Measurements from ENCODE around the gene TBC1D16.
"Not testable (repeated sequence)": the region's sequence is repeated elsewhere in the genome, so short reads cannot be mapped to it uniquely, and the experiment has no call there.

Gene TBC1D16

DNA sequence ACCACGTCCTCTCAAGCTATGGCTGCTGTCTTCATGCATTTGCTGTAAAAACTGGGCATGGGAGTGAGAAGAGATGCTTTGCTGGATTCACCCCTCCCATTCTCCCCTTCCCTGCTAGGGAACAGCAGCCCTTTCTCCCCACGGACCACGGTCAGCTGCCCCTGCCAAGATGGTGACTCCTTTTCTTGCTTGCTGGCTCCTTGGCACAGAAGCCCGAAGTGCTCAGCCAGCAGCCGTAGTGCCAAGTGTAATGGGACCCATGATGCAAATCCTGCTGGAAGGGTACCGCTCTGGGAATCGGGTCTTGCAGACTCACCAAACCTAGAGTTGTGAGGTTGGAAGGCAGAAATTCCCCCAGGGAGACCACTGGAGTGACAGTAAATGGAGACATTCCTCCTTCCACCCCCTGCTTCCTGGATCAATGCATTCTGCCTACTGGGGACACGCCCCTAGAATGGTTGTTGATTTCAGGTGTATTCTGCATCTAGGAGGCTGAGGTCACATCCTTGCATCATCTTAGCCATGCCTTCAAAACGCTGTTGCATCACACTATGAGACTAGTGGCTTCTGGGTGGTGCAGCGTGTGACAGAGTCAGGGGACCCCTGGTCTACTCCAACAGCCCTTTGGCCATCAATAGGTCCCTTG lies 133.4 kb downstream of the TBC1D16 start:
- Histone ChIP-seq H3K4me1 (ENCODE audit: insufficient read depth, low read length) (peaks cover 7% of the 10 kb centered on the region; the same call in 1 of the 2 replicates), H3K36me3 (ENCODE audit: insufficient read depth, low read length) (no peaks in the 10 kb centered on the region), H3K9me3 (ENCODE audit: control insufficient read depth, insufficient read depth, low read length) (peaks cover 5% of the 10 kb centered on the region; the same call in 1 of the 2 replicates), H3K9ac (ENCODE audit: low read depth, low read length) (no peak overlapping the region)

- Histone ChIP-seq H3K36me3 (ENCODE audit: insufficient read depth, low read length) (no peaks in the 10 kb centered on the region), H3K9ac (ENCODE audit: low read depth, low read length) (no peak overlapping the region), H3K9me3 (ENCODE audit: control insufficient read depth, insufficient read depth, low read length) (peaks cover 5% of the 10 kb centered on the region; the same call in 1 of the 2 replicates), H3K4me1 (ENCODE audit: insufficient read depth, low read length) (peaks cover 7% of the 10 kb centered on the region; the same call in 1 of the 2 replicates)
Measured at GRCh38 chr17:79901131-79901530, 134.5 kb downstream of the TBC1D16 start.

- Histone ChIP-seq H3K4me1 (ENCODE audit: insufficient read depth, low read length) (peaks cover 7% of the 10 kb centered on the region; the same call in 1 of the 2 replicates), H3K9ac (ENCODE audit: low read depth, low read length) (no peak overlapping the region), H3K9me3 (ENCODE audit: control insufficient read depth, insufficient read depth, low read length) (peaks cover 5% of the 10 kb centered on the region; the same call in 1 of the 2 replicates), H3K36me3 (ENCODE audit: insufficient read depth, low read length) (no peaks in the 10 kb centered on the region)
Measured at GRCh38 chr17:79899584-79899983, 136.1 kb downstream of the TBC1D16 start.

- Histone ChIP-seq H3K4me1 (ENCODE audit: insufficient read depth, low read length) (peaks cover 4% of the 10 kb centered on the region; the same call in 1 of the 2 replicates), H3K9ac (ENCODE audit: low read depth, low read length) (no peak overlapping the region), H3K9me3 (ENCODE audit: control insufficient read depth, insufficient read depth, low read length) (peaks cover 5% of the 10 kb centered on the region; the same call in 1 of the 2 replicates), H3K36me3 (ENCODE audit: insufficient read depth, low read length) (no peaks in the 10 kb centered on the region)
Measured at GRCh38 chr17:79897243-79898063, 138.2 kb downstream of the TBC1D16 start.

GRCh38 chr17:79893457-79893856 lies 142.2 kb downstream of the TBC1D16 start:
- not testable (repeated sequence) for H3K9me3 ChIP-seq (ENCODE audit: control insufficient read depth, insufficient read depth, low read length); H3K9ac ChIP-seq (ENCODE audit: low read depth, low read length); H3K36me3 ChIP-seq (ENCODE audit: insufficient read depth, low read length); H3K4me1 ChIP-seq (ENCODE audit: insufficient read depth, low read length)

DNA sequence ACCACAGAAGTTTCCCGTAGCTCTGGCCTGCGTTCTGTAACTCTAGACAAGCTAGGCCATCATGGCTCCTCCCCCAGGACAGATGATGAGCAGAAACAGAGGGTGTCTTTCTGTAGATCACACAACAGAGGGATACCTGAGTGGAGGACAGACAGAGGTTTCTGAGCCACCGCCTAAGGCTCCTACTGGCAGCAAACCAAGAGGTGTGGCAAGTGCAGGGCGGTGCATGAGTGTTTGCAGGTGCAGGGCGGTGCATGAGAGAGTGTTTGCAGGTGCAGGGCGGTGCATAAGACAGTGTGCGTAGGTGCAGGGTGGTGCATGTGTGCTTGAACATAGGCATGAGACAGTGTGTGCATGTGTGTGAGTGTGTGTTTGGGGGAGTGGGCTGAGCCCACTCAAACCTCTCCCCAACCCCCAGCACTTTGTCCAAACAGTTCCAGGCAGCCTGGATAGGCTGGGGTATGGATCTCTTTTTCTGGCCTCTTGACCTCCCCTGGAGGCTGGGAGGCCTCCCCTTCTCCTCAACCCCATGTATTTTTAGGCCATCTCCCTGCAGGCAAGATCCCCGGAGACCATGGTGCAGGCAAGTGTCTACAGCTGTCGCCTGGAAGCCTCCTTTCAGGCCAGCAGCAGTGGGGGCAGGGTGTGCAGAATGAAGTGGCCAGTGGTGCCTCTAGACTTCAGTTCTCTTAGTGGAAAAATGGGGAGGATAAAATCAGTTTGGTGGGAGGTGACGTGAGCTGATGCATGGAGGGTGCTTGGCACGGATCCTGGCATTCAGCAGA lies 143.0 kb downstream of the TBC1D16 start:
- no peaks in the 10 kb centered on the region for H3K9me3 ChIP-seq (ENCODE audit: control insufficient read depth, insufficient read depth, low read length)
- H3K4me1 ChIP-seq (ENCODE audit: insufficient read depth, low read length), result no peaks in the 10 kb centered on the region
- H3K36me3 ChIP-seq (ENCODE audit: insufficient read depth, low read length), result no peaks in the 10 kb centered on the region
- no peak overlapping the region for H3K9ac ChIP-seq (ENCODE audit: low read depth, low read length)

DNA sequence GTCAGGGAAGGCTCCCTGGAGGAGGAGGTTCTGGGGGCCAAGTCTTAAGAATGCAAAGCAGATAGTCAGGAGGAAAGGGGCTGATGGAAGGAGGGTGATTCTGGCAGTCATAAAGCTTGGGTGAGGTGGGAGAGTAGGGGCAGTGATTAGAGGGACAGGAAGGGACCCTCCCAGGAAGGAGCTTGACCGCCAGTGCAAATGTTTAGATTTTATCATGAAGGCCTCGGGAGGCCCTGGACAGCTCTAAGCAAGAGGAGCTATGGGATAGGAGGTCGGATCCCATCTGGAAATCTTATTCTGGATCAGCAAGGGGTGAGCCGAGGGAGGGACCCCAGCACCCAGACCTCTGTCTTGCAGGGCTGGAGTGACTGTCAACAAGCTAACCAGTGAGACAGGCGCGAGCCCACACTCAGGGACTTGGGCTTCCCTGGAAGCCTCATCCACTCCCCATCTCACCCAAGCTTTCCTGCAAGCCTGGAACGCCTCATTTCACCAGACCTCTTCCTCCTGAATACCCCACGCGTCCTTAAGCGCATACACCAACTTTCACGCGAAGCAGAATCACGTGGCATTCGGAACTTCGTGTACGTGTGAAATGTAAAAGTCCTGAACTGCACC lies 144.4 kb downstream of the TBC1D16 start:
- H3K4me1 ChIP-seq (ENCODE audit: insufficient read depth, low read length), result no peaks in the 10 kb centered on the region
- no peaks in the 10 kb centered on the region for H3K9me3 ChIP-seq (ENCODE audit: control insufficient read depth, insufficient read depth, low read length)
- no peak overlapping the region for H3K9ac ChIP-seq (ENCODE audit: low read depth, low read length)
- no peaks in the 10 kb centered on the region for H3K36me3 ChIP-seq (ENCODE audit: insufficient read depth, low read length)

DNA sequence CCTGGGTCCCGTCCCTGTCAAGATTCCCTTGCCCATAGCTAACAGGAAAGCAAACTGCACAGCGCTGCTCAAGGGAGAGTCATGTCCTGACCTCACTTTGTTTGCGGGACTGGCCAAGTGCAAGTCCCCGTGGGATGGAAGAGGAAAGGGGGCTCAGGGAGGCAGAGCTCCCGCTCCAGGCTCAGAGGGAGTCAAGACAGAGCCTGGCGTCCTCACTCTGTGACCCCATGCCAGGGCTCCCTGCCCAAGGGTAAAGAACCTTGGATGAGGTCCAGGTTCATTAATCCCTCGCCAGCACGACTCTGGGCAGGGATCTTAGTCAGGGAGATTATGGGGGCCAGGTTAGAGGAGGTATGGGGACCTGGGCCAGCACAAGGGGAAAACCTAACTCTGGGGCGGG lies 145.0 kb downstream of the TBC1D16 start:
- no peaks in the 10 kb centered on the region for H3K4me1 ChIP-seq (ENCODE audit: insufficient read depth, low read length)

DNA sequence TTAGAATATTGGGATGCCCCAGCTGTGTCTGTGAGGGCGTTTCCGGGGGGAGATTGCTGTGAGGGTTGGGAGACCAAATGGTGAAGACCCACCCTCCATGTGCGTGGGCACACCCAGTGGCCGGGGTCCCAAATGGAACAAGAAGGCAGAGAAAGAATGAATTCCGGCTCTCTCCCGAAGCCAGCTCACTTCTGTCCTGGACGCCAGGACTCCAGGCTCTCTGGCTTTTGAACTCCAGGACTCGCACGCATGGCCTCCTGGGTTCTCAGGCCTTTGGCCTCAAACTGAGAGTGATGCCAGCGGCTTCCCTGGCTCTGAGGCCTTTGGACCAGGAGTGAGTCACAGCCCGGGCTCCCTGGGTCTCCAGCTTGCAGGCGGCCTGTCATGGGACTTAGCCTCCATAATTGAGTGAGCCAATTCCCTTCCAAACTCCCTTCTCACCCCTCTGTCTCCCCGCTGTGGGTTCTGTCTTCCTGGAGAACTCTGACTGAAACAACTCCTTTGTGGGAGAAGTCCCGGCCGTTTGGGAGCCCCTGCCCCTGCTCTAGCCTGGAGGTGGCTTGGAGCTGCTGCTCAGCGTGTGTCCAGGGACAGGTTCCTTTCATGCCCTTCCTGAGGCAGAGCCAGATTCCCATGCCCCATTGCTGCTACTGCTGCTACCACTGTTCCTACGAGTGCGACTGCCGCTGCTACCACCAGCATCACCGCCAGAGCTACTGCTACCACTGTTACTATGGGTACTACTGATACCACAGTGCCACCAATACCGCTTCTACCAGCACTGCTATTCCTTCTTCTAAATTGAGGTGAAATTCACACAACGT lies 146.6 kb downstream of the TBC1D16 start:
- no peak overlapping the region for H3K9ac ChIP-seq (ENCODE audit: low read depth, low read length)
- H3K36me3 ChIP-seq (ENCODE audit: insufficient read depth, low read length), result no peaks in the 10 kb centered on the region
- H3K4me1 ChIP-seq (ENCODE audit: insufficient read depth, low read length), result no peaks in the 10 kb centered on the region
- H3K9me3 ChIP-seq (ENCODE audit: control insufficient read depth, insufficient read depth, low read length), result no peaks in the 10 kb centered on the region

More for the DNA sequence above, 145.0 kb downstream of the TBC1D16 start:
- no peaks in the 10 kb centered on the region for H3K9me3 ChIP-seq (ENCODE audit: control insufficient read depth, insufficient read depth, low read length)
- H3K9ac ChIP-seq (ENCODE audit: low read depth, low read length), result no peak overlapping the region
- H3K36me3 ChIP-seq (ENCODE audit: insufficient read depth, low read length), result no peaks in the 10 kb centered on the region

- Histone ChIP-seq H3K9ac (ENCODE audit: low read depth, low read length) (no peak overlapping the region), H3K36me3 (ENCODE audit: insufficient read depth, low read length) (no peaks in the 10 kb centered on the region), H3K4me1 (ENCODE audit: insufficient read depth, low read length) (no peaks in the 10 kb centered on the region), H3K9me3 (ENCODE audit: control insufficient read depth, insufficient read depth, low read length) (no peaks in the 10 kb centered on the region)
Measured at GRCh38 chr17:79888009-79888540, 147.6 kb downstream of the TBC1D16 start.

- no peaks in the 10 kb centered on the region for H3K4me1 ChIP-seq (ENCODE audit: insufficient read depth, low read length)
- no peaks in the 10 kb centered on the region for H3K9me3 ChIP-seq (ENCODE audit: control insufficient read depth, insufficient read depth, low read length)
- H3K36me3 ChIP-seq (ENCODE audit: insufficient read depth, low read length), result no peaks in the 10 kb centered on the region
- no peak overlapping the region for H3K9ac ChIP-seq (ENCODE audit: low read depth, low read length)
Measured at GRCh38 chr17:79887451-79887991, 148.2 kb downstream of the TBC1D16 start.

DNA sequence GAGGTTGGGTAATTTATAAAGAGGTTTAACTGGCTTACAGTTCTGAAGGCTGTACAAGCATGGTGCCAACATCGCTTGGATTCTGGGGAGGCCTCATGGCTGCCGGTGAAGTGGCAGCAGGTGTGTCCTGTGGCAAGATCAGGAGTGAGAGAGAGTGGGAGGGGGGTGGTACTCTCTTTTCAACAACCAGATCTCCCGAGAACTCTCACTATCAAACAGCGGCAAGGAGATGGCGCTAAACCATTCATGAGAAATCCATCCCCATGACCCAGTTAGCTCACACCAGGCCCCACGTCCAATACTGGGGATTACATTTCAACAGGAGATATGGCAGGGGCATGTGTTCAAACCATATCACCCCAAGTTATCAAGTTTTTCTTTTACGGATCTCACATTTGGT lies 152.5 kb downstream of the TBC1D16 start:
- no peaks in the 10 kb centered on the region for H3K9me3 ChIP-seq (ENCODE audit: control insufficient read depth, insufficient read depth, low read length)
- no peaks in the 10 kb centered on the region for H3K36me3 ChIP-seq (ENCODE audit: insufficient read depth, low read length)
- no peaks in the 10 kb centered on the region for H3K4me1 ChIP-seq (ENCODE audit: insufficient read depth, low read length)
- H3K9ac ChIP-seq (ENCODE audit: low read depth, low read length), result no peak overlapping the region
